ENCODE results near the gene DISC1. TPM values are rescaled to one million over a fixed set of nuclear protein-coding genes. Genes with fewer than 3 reads are reported as not detected.

Gene DISC1
- total RNA-seq, 1 experiment from 2014 or later: 1.8 TPM

DNA sequence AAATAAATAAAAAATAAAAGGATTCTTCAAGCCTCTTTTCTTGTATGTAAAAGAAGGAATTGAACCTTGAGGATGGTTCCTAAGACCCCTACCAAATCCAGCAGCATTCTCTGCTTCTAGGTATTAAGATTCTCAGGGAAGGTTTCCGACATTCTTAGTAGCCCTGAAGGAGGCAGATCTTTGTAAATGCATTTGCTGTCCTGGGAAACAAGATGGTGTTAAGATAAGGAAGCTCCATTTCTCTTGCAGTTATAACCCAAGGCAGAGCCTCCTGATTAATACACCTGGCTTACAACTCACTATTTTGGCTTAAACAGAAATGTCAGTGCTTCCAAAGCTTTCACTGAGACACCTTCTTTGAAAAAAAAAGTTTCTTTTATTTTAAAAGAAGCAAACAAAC is 393.8 kb downstream of the DISC1 start (continued):
- TF ChIP-seq, protein P1, sequence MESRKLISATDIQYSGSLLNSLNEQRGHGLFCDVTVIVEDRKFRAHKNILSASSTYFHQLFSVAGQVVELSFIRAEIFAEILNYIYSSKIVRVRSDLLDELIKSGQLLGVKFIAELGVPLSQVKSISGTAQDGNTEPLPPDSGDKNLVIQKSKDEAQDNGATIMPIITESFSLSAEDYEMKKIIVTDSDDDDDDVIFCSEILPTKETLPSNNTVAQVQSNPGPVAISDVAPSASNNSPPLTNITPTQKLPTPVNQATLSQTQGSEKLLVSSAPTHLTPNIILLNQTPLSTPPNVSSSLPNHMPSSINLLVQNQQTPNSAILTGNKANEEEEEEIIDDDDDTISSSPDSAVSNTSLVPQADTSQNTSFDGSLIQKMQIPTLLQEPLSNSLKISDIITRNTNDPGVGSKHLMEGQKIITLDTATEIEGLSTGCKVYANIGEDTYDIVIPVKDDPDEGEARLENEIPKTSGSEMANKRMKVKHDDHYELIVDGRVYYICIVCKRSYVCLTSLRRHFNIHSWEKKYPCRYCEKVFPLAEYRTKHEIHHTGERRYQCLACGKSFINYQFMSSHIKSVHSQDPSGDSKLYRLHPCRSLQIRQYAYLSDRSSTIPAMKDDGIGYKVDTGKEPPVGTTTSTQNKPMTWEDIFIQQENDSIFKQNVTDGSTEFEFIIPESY (IDR thresholded peaks at IDR 0.05; ENCODE audit: extremely low read depth, insufficient replicate concordance, low read length): no peak
- no peak for TF ChIP-seq YY1 (IDR thresholded peaks at IDR 0.05; ENCODE audit: extremely low read depth, insufficient replicate concordance, low read depth, low read length)
- TF ChIP-seq ELF1 (IDR thresholded peaks at IDR 0.05; ENCODE audit: borderline replicate concordance, low read depth): no peak
- no peak for TF ChIP-seq ZNF274 (IDR thresholded peaks at IDR 0.05; ENCODE audit: low read depth, low read length)
- TF ChIP-seq CBX3 (IDR thresholded peaks at IDR 0.05; ENCODE audit: low read depth): no peak
- no peak for TF ChIP-seq JUND (IDR thresholded peaks at IDR 0.05)
- no peak for TF ChIP-seq SRF (IDR thresholded peaks at IDR 0.05; ENCODE audit: low read depth)

- Histone ChIP-seq H3K27me3 (ENCODE audit: insufficient read depth, low read length) (peaks cover 21% of the 10 kb centered on the region), H3K4me1 (ENCODE audit: control insufficient read depth in 1 of 2, insufficient read depth in 2 of 2, low read length in 2 of 2) (no peaks in the 10 kb centered on the region), H3K36me3 (ENCODE audit: control insufficient read depth in 1 of 2, insufficient read depth in 2 of 2, low read length in 2 of 2) (no peaks in the 10 kb centered on the region), H3K27ac (ENCODE audit: low read depth, low read length) (no peak overlapping the region), H3K4me3 (replicated peaks in 1 of 2; ENCODE audit: low read depth in 1 of 2, low read length in 2 of 2) (no peak overlapping the region), H3K9me3 (ENCODE audit: control insufficient read depth in 1 of 2, insufficient read depth in 1 of 2, low read depth in 1 of 2, low read length in 2 of 2) (no peaks in the 10 kb centered on the region), H3K9ac (ENCODE audit: low read length) (no peak overlapping the region), H4K20me1 (ENCODE audit: insufficient read depth) (no peaks in the 10 kb centered on the region), H2AFZ (ENCODE audit: low read depth, low read length, poor library complexity, severe bottlenecking) (no peak overlapping the region), H3K4me2 (ENCODE audit: low read length) (no peak overlapping the region), H3K79me2 (ENCODE audit: insufficient read depth, low read length) (no peaks in the 10 kb centered on the region), H3K9me2 (ENCODE audit: insufficient read depth) (no peaks in the 10 kb centered on the region)
- no TSS peak for BruUV-seq (replicated peaks)
- ATAC-seq: no peak
- CTCF ChIA-PET: no interaction called here
- DNase-seq (ENCODE audit: low read depth, low spot score): no peak
- RAD21 ChIA-PET (ENCODE audit: low non-redundant PET in 1 of 2, low total read pairs in 2 of 2, uncharacterized antibody in 2 of 2, unreplicated experiment in 2 of 2): no interaction called here
- intact Hi-C loops (cut with micrococcal nuclease): no loop called here
- POLR2A ChIA-PET: no interaction called here
- TF ChIP-seq RAD21 (IDR thresholded peaks at IDR 0.05; ENCODE audit: low read depth): no peak
Observed at GRCh38 chr1:232029315-232029714, 402.7 kb downstream of the DISC1 start.
